H9 (cell line): ENCODE measurements around the gene LHCGR. TPM values are rescaled to one million over a fixed set of nuclear protein-coding genes. Genes with fewer than 3 reads are reported as not detected.

Experiments
- DNase-seq: peaks from one replicate; pipeline ENCODE4 v3.0.0-alpha.2; 2017
- H2AFZ ChIP-seq: one replicate; pipeline ENCODE4 v1.6.1; 2013; ENCODE audit warnings: mild to moderate bottlenecking, low read length, control low read depth, moderate library complexity
- H2AK5ac ChIP-seq: 2 replicates; pipeline ENCODE4 v1.6.1; 2013; ENCODE audit warnings: low read length, control low read depth, mixed read lengths; ENCODE audit not compliant: insufficient read length
- H2BK120ac ChIP-seq: one replicate; pipeline ENCODE4 v1.6.1; 2013; ENCODE audit warnings: low read depth, mild to moderate bottlenecking, low read length, control low read depth, inconsistent platforms; ENCODE audit not compliant: poor library complexity, severe bottlenecking
- H2BK12ac ChIP-seq: 2 replicates; pipeline ENCODE4 v1.6.1; 2013; ENCODE audit warnings: low read length, control low read depth, mixed read lengths, low read depth; ENCODE audit not compliant: insufficient read length
- H2BK15ac ChIP-seq: 2 replicates; pipeline ENCODE4 v1.6.1; 2013; ENCODE audit warnings: low read depth, low read length, control low read depth
- H2BK20ac ChIP-seq: one replicate; pipeline ENCODE4 v1.6.1; 2013; ENCODE audit warnings: low read depth, mild to moderate bottlenecking, low read length, control low read depth, inconsistent platforms; ENCODE audit not compliant: poor library complexity, severe bottlenecking
- H2BK5ac ChIP-seq: 2 replicates; pipeline ENCODE4 v1.6.1; 2013; ENCODE audit warnings: low read length, control low read depth, mixed read lengths; ENCODE audit not compliant: insufficient read length
- H3K14ac ChIP-seq: 2 replicates; pipeline ENCODE4 v1.6.1; 2013; ENCODE audit warnings: low read length, control low read depth; ENCODE audit not compliant: insufficient read depth
- H3K18ac ChIP-seq: 2 replicates; pipeline ENCODE4 v1.6.1; 2013; ENCODE audit warnings: low read depth, mild to moderate bottlenecking, mixed read lengths, low read length, control low read depth; ENCODE audit not compliant: insufficient read length
- H3K23ac ChIP-seq: 2 replicates; pipeline ENCODE4 v1.6.1; 2013; ENCODE audit warnings: low read length, control low read depth, mixed read lengths, low read depth; ENCODE audit not compliant: insufficient read length
- H3K23me2 ChIP-seq: 2 replicates; pipeline ENCODE4 v1.6.1; 2013; ENCODE audit warnings: low read depth, mild to moderate bottlenecking, mixed read lengths, low read length, control low read depth; ENCODE audit not compliant: insufficient read length, poor library complexity, severe bottlenecking
- H3K27ac ChIP-seq: 2 replicates; pipeline ENCODE4 v1.5.1; 2013; ENCODE audit warnings: low read length, control low read depth, mixed read lengths, low read depth; ENCODE audit not compliant: insufficient read length
- H3K27me3 ChIP-seq: 2 replicates; pipeline ENCODE4 v1.6.1; 2013; ENCODE audit warnings: low read length, control low read depth, inconsistent platforms; ENCODE audit not compliant: insufficient read depth
- H3K4ac ChIP-seq: 2 replicates; pipeline ENCODE4 v1.6.1; 2013; ENCODE audit warnings: low read depth, mild to moderate bottlenecking, control low read depth, inconsistent platforms, low read length, moderate library complexity
- H3K4me1 ChIP-seq: 2 replicates; pipeline ENCODE4 v1.6.1; 2013; ENCODE audit warnings: low read length, control low read depth, inconsistent platforms; ENCODE audit not compliant: insufficient read depth
- H3K4me2 ChIP-seq: 2 replicates; pipeline ENCODE4 v1.6.1; 2013; ENCODE audit warnings: low read length, control low read depth, mixed read lengths; ENCODE audit not compliant: insufficient read length, insufficient read depth
- H3K56ac ChIP-seq: 2 replicates; pipeline ENCODE4 v1.6.1; 2013; ENCODE audit warnings: low read depth, mild to moderate bottlenecking, mixed read lengths, low read length, control low read depth; ENCODE audit not compliant: insufficient read length
- H3K79me1 ChIP-seq: 2 replicates; pipeline ENCODE4 v1.6.1; 2013; ENCODE audit warnings: low read depth, mild to moderate bottlenecking, moderate library complexity, low read length, control low read depth, inconsistent platforms; ENCODE audit not compliant: insufficient read depth, poor library complexity, severe bottlenecking
- H3K79me2 ChIP-seq: 2 replicates; pipeline ENCODE4 v1.6.1; 2013; ENCODE audit warnings: low read length, control low read depth, inconsistent platforms; ENCODE audit not compliant: insufficient read depth
- H3K9ac ChIP-seq: 2 replicates; pipeline ENCODE4 v1.6.1; 2013; ENCODE audit warnings: low read length, control low read depth, mixed read lengths; ENCODE audit not compliant: insufficient read length; ENCODE audit errors: extremely low read depth
- H3K9me3 ChIP-seq: one replicate; pipeline ENCODE4 v1.6.1; 2013; ENCODE audit warnings: low read depth, low read length, inconsistent platforms; ENCODE audit not compliant: control insufficient read depth
- H3T11ph ChIP-seq: one replicate; pipeline ENCODE4 v1.6.1; 2013; ENCODE audit warnings: mild to moderate bottlenecking, low read length, control low read depth, inconsistent platforms
- H4K20me1 ChIP-seq: one replicate; pipeline ENCODE4 v1.6.1; 2013; ENCODE audit not compliant: control insufficient read depth, insufficient read length, insufficient read depth
- H4K5ac ChIP-seq: 2 replicates; pipeline ENCODE4 v1.6.1; 2013; ENCODE audit warnings: low read depth, mild to moderate bottlenecking, mixed read lengths, low read length, control low read depth; ENCODE audit not compliant: insufficient read length
- H4K8ac ChIP-seq: replicated peaks from 2 replicates; pipeline ENCODE4 v1.6.1; 2013; ENCODE audit warnings: low read length, control low read depth, mixed read lengths, low read depth; ENCODE audit not compliant: insufficient read length
- H4K91ac ChIP-seq: 2 replicates; pipeline ENCODE4 v1.6.1; 2013; ENCODE audit warnings: low read depth, mild to moderate bottlenecking, moderate library complexity, mixed read lengths, low read length, control low read depth; ENCODE audit not compliant: insufficient read length
- H3K27ac Mint-ChIP-seq, 3 experiments: 2 replicates in 2 of 3; 3 replicates in 1 of 3; pipeline ENCODE4 v1.8.0; 2020 to 2021; ENCODE audit warnings: mixed read lengths in 3 of 3, mild to moderate bottlenecking in 1 of 3, moderate library complexity in 1 of 3
- H3K27me3 Mint-ChIP-seq: 2 replicates; pipeline ENCODE4 v1.8.0; 2021; ENCODE audit warnings: low read depth, mild to moderate bottlenecking, moderate library complexity, mixed read lengths
- H3K36me3 Mint-ChIP-seq, 3 experiments: 2 replicates in 2 of 3; 3 replicates in 1 of 3; pipeline ENCODE4 v1.8.0; 2020 to 2021; ENCODE audit warnings: low read depth in 3 of 3, mixed read lengths in 3 of 3; ENCODE audit not compliant: insufficient read depth in 1 of 3
- H3K4me1 Mint-ChIP-seq, 2 experiments: 2 replicates each; pipeline ENCODE4 v1.8.0; 2020; ENCODE audit warnings: mixed read lengths in 2 of 2
- H3K4me3 Mint-ChIP-seq, 2 experiments: 2 replicates in 1 of 2; 3 replicates in 1 of 2; pipeline ENCODE4 v1.8.0; 2020 to 2021; ENCODE audit warnings: mild to moderate bottlenecking in 2 of 2, mixed read lengths in 2 of 2, moderate library complexity in 1 of 2
- H3K9me3 Mint-ChIP-seq, 2 experiments: 2 replicates in 1 of 2; 3 replicates in 1 of 2; pipeline ENCODE4 v1.8.0; 2020; ENCODE audit warnings: mild to moderate bottlenecking in 2 of 2, mixed read lengths in 2 of 2, moderate library complexity in 1 of 2
- CTCF ChIP-seq: fragments of 200-600 bp; sonication (generic); conservative IDR thresholded peaks from 3 replicates; pipeline ENCODE4 v1.8.0; 2021; ENCODE audit warnings: antibody characterized with exemption, mild to moderate bottlenecking
- WGBS: extraction: QIAGEN DNeasy Blood & Tissue Kit; methylation state at CpG from one replicate; pipeline ENCODE4 v1.1.7; 2013; ENCODE audit warnings: missing lambda C conversion rate, low lambda C conversion rate, mixed read lengths; ENCODE audit not compliant: insufficient read length; ENCODE audit errors: extremely low coverage; 5-methylcytosine and 5-hydroxymethylcytosine counted together
- total RNA-seq: library from RNA; stranded (reverse); gene quantifications from 2 replicates; pipeline ENCODE4 v1.2.1, GENCODE V29; 2021

LHCGR gene
- total RNA-seq, 1 experiment from 2014 or later = 0.44 TPM

GRCh38 chr2:48728295-48728694 lies 27.2 kb downstream of the LHCGR start:
- Histone ChIP-seq H3K4me2 (no peak overlapping the region), H3K56ac (no peak overlapping the region), H3K27ac (no peak overlapping the region), H3K4me1 (peaks cover 3% of the 10 kb centered on the region; the same call in 1 of the 2 replicates), H3K27me3 (no peaks in the 10 kb centered on the region), H4K20me1 (no peaks in the 10 kb centered on the region), H3K79me2 (no peaks in the 10 kb centered on the region), H4K5ac (no peak overlapping the region), H2AFZ (no peak overlapping the region), H2AK5ac (no peak overlapping the region), H2BK120ac (no peak overlapping the region), H3K4ac (no peak overlapping the region), H3K9me3 (no peaks in the 10 kb centered on the region), H2BK15ac (no peak overlapping the region), H3K14ac (no peak overlapping the region), H2BK5ac (no peak overlapping the region), H3T11ph (no peak overlapping the region), H3K9ac (no peak overlapping the region), H2BK12ac (no peak overlapping the region), H3K23me2 (no peaks in the 10 kb centered on the region), H3K23ac (no peak overlapping the region), H3K79me1 (no peaks in the 10 kb centered on the region), H4K8ac (no peak overlapping the region), H2BK20ac (no peak overlapping the region), H3K18ac (no peak overlapping the region), H4K91ac (no peak overlapping the region)
- Mint-ChIP-seq H3K4me3 (no peak overlapping the region), H3K4me1 (peaks cover 18 to 35% of the 10 kb centered on the region in 2 experiments), H3K36me3 (no peaks in the 10 kb centered on the region), H3K27me3 (no peaks in the 10 kb centered on the region), H3K9me3 (no peaks in the 10 kb centered on the region), H3K27ac (no peak overlapping the region; a peak in 1 of 7 replicates)
- no CpG with 5 or more reads among the region's 2 CpGs for WGBS
- TF ChIP-seq CTCF = no peak
- no peak for DNase-seq
